ENCODE data around the gene TBC1D3B. TPM values are rescaled to one million over a fixed set of nuclear protein-coding genes. Genes with fewer than 3 reads are reported as not detected.
"Not testable (repeated sequence)": the region's sequence is repeated elsewhere in the genome, so short reads cannot be mapped to it uniquely, and the experiment has no call there.

Gene TBC1D3B
- total RNA-seq = 1 to 10 TPM; 6.8 to 9.5 TPM

- H3K36me3 Mint-ChIP-seq (ENCODE audit: low read depth); DNase-seq; H3K27me3 Mint-ChIP-seq; H3K9me3 Mint-ChIP-seq; CTCF ChIA-PET; POLR2A ChIA-PET; H3K4me1 Mint-ChIP-seq; H3K4me3 Mint-ChIP-seq; H3K27ac Mint-ChIP-seq: not testable (repeated sequence)
These were observed at the start of gene TBC1D3B for GRCh38 chr17:36176536-36176935. Gene TBC1D3B, minus strand, starts transcription at chr17:36176636. Its CDS starts 1,586 bp downstream, at chr17:36175050.

DNA sequence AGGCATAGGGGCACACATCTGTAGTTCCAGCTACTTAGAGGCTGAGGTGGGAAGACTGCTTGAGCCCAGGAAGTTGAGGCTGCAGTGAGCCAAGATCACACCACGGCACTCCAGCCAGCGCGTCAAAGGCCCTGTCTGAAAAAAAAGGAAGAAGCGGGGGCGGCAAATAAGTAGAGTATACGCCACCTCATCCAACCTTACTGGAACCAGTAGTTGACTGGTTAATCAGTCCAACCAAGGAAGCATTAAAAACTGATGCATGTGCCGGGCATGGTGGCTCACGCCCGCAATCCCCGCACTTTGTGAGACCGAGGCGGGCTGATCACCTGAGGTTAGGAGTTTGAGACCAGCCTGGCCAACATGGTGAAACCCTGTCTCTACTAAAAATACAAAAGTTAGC, 46.5 kb upstream of the TBC1D3B start:
- not testable (repeated sequence) for H3K36me3 Mint-ChIP-seq (ENCODE audit: low read depth)

GRCh38 chr17:36221581-36222100, 45.2 kb upstream of the TBC1D3B start:
- H3K4me3 Mint-ChIP-seq; DNase-seq; H3K27ac Mint-ChIP-seq; H3K36me3 Mint-ChIP-seq (ENCODE audit: low read depth); POLR2A ChIA-PET; CTCF ChIA-PET; H3K9me3 Mint-ChIP-seq; H3K4me1 Mint-ChIP-seq: not testable (repeated sequence)
- peaks cover 11% of the 10 kb centered on the region for H3K27me3 Mint-ChIP-seq

More for the DNA sequence above, 46.5 kb upstream of the TBC1D3B start:
- H3K4me3 Mint-ChIP-seq, DNase-seq, H3K27ac Mint-ChIP-seq, CTCF ChIA-PET, H3K9me3 Mint-ChIP-seq, H3K4me1 Mint-ChIP-seq, POLR2A ChIA-PET, H3K27me3 Mint-ChIP-seq: not testable (repeated sequence)

DNA sequence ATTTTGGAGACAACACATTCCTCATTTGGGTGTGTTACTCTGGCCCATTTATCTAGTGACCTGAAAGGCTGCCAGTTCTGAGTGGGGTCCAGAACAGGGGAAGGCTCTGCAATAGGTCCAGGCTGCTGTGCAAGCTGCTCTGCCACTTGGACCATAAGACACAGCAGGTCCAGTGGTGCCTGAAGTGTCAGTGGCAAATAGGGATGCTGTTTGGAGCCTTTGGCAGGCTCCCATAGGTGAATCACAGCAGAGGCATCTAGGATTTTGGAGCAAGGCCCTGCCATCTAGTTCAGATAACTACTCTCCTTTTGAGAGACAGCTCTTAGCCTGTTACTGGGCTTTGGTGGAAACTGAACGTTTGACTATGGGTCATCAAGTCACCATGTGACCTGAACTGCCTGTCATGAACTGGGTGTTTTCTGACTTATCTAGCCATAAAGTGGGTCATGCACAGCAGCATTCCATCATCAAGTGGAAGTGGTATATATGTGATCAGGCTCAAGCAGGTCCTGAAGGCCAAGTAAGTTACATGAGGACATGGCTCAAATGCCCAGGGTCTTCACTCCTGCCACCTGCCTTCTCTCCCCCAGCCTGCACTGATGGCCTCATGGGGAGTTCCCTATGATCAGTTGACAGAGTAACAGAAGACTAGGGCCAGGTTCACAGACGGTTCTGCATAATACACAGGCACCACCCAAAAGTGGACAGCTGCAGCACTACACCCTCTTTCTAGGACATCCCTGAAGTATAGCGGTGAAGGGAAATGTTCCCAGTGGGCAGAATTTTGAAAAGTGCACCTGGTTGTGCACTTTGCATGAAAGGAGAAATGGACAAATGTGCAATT, 44.5 kb upstream of the TBC1D3B start:
- H3K9me3 Mint-ChIP-seq; H3K4me3 Mint-ChIP-seq; DNase-seq; H3K4me1 Mint-ChIP-seq; POLR2A ChIA-PET; H3K27ac Mint-ChIP-seq; H3K36me3 Mint-ChIP-seq (ENCODE audit: low read depth); CTCF ChIA-PET: not testable (repeated sequence)
- peaks cover 11% of the 10 kb centered on the region for H3K27me3 Mint-ChIP-seq

DNA sequence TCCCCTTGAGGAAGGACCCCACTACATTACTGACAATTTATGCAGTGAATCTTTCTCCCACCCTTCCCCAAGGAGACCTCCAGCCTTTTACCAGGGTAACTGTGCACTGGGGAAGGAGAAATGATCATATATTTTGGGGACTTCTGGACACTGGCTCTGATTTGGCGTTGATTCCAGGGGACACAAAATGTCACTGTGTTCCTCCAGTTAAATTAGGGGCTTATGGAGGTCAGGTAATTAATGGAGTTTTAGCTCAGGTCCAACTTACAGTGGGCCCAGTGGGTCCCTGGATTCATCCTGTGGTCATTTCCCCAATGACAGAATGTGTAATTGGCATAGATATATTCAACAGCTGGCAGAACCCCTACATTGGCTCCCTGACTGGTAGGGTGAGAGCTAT, 43.1 kb upstream of the TBC1D3B start:
- H3K27ac Mint-ChIP-seq; H3K36me3 Mint-ChIP-seq (ENCODE audit: low read depth); CTCF ChIA-PET; H3K9me3 Mint-ChIP-seq; H3K4me3 Mint-ChIP-seq; POLR2A ChIA-PET; DNase-seq; H3K4me1 Mint-ChIP-seq: not testable (repeated sequence)
- peaks cover 12% of the 10 kb centered on the region for H3K27me3 Mint-ChIP-seq

DNA sequence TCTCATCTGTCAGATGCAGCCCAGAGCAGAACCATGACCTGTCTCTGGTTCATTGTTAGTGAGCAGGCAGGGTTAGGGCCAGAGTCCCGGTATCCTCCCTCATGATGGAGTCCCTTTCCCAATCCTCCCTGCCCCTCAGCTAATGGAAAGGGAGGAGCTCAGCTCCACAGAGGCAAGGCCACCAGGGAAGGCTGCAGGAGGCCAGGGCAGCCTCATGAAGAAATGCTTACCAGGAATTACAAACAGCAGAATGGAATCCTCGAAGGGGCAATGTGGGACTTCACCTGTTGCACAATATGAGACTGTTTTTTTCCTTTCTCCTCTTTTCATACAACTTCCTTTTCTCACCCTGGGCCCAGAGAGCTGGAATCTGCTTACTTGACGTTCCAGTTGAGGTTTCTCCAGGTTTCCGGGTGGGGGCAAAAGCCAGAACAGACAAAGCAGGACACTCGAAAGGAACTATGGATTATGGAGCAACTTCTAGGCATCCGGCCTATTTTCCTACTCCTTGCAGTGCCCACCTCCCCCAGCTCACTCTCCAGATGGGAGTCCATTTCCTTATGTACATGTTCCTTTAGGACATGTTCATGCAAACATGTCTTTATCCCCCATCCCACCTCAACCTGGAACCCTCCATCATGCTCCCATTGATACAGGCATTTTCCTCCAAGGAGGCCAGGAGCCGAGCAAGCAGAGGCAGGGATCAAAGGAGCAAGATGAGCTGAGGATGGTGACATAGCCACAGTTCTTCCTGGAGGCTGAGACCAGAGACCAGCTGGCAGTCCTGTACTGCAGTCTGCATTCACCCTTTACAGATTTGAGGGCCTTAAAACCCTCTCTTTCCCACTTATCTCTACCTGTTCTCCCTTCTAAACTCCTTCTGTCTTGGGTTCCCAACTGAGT, 39.2 kb upstream of the TBC1D3B start:
- CTCF ChIA-PET; DNase-seq; H3K36me3 Mint-ChIP-seq (ENCODE audit: low read depth); H3K4me3 Mint-ChIP-seq; POLR2A ChIA-PET; H3K9me3 Mint-ChIP-seq; H3K4me1 Mint-ChIP-seq; H3K27ac Mint-ChIP-seq: not testable (repeated sequence)
- H3K27me3 Mint-ChIP-seq = peaks cover 13% of the 10 kb centered on the region

DNA sequence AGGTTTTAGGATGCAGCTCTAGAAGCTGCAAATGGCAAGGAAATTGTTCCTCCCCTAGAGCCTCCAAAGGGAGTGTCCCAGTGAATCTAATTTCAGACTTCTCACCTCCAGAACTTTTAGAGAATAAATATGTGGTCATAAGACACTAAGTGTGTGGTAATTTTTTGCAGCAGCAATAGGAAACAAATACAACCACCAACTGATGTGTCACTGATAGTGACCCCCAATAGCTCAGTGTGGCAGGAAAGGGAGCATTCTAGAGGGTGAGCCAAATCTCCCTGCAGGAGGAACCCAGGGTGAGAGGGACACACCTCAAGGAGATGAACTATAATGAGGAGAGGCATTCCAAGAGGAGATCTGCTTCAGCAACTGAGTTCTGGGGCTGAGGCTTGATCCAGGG, 38.5 kb upstream of the TBC1D3B start:
- H3K27me3 Mint-ChIP-seq = peaks cover 15% of the 10 kb centered on the region
- ChIA-PET CTCF (no interaction called here), POLR2A (no interaction called here)
- H3K9me3 Mint-ChIP-seq = no peaks in the 10 kb centered on the region
- H3K36me3 Mint-ChIP-seq (ENCODE audit: low read depth) = no peaks in the 10 kb centered on the region
- peaks cover 1% of the 10 kb centered on the region for H3K4me1 Mint-ChIP-seq
- DNase-seq = no peak
- no peak overlapping the region for H3K27ac Mint-ChIP-seq
- no peak overlapping the region for H3K4me3 Mint-ChIP-seq

GRCh38 chr17:36213695-36214094, 37.3 kb upstream of the TBC1D3B start:
- peaks cover 1% of the 10 kb centered on the region for H3K4me1 Mint-ChIP-seq

GRCh38 chr17:36212966-36213365, 36.5 kb upstream of the TBC1D3B start:
- H3K4me3 Mint-ChIP-seq = no peak overlapping the region
- H3K4me1 Mint-ChIP-seq = peaks cover 1% of the 10 kb centered on the region
- DNase-seq = no peak
- ChIA-PET POLR2A (no interaction called here), CTCF (no interaction called here)
- H3K9me3 Mint-ChIP-seq = no peaks in the 10 kb centered on the region
- H3K27ac Mint-ChIP-seq = no peak overlapping the region
- no peaks in the 10 kb centered on the region for H3K36me3 Mint-ChIP-seq (ENCODE audit: low read depth)
- H3K27me3 Mint-ChIP-seq = peaks cover 15% of the 10 kb centered on the region

More at GRCh38 chr17:36213695-36214094, 37.3 kb upstream of the TBC1D3B start:
- no peaks in the 10 kb centered on the region for H3K9me3 Mint-ChIP-seq
- H3K27ac Mint-ChIP-seq = no peak overlapping the region
- CTCF ChIA-PET = no interaction called here
- POLR2A ChIA-PET = no interaction called here
- H3K27me3 Mint-ChIP-seq = peaks cover 16% of the 10 kb centered on the region
- DNase-seq = no peak
- no peak overlapping the region for H3K4me3 Mint-ChIP-seq
- H3K36me3 Mint-ChIP-seq (ENCODE audit: low read depth) = no peaks in the 10 kb centered on the region

- H3K36me3 Mint-ChIP-seq (ENCODE audit: low read depth) = no peaks in the 10 kb centered on the region
- no peak overlapping the region for H3K4me3 Mint-ChIP-seq
- H3K4me1 Mint-ChIP-seq = peaks cover 1% of the 10 kb centered on the region
- peaks cover 13% of the 10 kb centered on the region for H3K27me3 Mint-ChIP-seq
- POLR2A ChIA-PET = no interaction called here
- no peaks in the 10 kb centered on the region for H3K9me3 Mint-ChIP-seq
- CTCF ChIA-PET = no interaction called here
- DNase-seq = no peak
- H3K27ac Mint-ChIP-seq = no peak overlapping the region
These were observed 35.8 kb upstream of the TBC1D3B start for GRCh38 chr17:36212272-36212605.

DNA sequence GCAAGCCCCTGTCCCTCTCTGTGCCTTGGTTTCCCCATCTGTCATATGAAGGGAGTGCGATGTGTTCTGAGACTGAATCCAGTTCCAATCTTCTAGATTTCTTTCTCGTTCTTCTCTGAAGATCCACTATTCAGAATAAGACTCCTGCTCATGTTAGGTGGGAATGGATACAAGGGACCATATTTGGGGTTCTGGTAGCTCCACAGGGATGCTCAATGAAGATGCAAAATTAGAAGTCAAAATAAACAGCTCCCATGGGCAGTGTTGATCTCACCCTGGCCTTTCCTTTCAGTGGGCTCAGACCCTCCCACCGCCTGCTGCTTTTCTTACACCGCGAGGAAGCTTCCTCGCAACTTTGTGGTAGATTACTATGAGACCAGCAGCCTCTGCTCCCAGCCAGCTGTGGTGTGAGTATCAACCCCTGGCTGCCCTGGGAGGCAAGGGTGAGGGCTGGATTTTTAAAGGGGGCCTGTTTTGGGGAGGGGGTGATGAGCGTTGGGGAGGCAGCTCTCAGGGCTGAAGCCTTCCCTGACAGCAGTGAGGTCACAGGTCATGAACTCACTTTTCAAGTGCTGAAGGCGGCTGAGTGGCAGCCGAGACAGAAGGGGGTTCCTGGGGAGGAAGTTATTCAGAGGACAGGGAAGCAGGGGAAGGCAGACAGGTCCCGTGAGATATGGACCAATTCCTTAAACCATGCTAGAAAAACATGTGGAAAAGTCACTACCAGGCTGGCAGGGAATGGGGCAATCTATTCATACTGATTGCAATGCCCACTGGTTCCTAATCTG, 35.2 kb upstream of the TBC1D3B start:
- CTCF ChIA-PET = not testable (repeated sequence)
- peaks cover 17% of the 10 kb centered on the region for H3K27me3 Mint-ChIP-seq

DNA sequence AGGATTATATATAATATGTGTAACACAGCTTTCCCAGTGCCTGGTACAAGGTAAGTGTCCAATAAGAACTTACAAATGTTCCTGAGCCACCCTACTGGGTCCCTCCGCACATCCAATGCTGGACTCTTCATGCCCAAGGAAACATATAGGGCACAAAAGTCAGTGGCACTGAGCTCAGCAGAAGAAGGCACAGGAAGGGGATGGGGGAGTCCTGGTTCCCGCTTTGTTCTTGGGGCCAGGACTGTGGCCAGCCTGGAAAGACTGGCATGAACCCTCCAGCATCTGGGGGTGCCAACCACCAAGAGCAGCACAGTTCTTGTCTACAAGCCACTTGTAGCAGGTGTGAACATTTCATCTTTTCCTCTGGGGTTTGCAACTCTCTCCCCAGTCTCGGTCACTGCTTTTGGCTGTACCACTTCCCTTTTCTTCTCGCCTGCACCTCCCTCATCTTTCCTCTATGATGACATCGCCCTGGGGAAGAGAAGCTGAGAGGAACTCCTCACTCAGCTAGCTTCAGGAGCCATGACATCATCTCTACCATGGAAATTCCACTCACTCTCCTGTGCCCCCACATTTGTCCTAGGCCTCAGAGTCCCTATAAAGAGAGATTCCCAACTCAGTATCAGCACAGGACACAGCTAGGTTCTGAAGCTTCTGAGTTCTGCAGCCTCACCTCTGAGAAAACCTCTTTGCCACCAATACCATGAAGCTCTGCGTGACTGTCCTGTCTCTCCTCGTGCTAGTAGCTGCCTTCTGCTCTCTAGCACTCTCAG, 34.2 kb upstream of the TBC1D3B start, which contains the start of gene CCL4L2:
Gene CCL4L2 (plus strand): TSS at position 625 of the 773 bp plus-strand sequence.
- H3K4me3 Mint-ChIP-seq; H3K9me3 Mint-ChIP-seq; CTCF ChIA-PET; H3K36me3 Mint-ChIP-seq (ENCODE audit: low read depth); POLR2A ChIA-PET; DNase-seq; H3K27ac Mint-ChIP-seq: not testable (repeated sequence)
- peaks cover 11% of the 10 kb centered on the region for H3K4me1 Mint-ChIP-seq
- peaks cover 18% of the 10 kb centered on the region for H3K27me3 Mint-ChIP-seq

More for the DNA sequence above, 35.2 kb upstream of the TBC1D3B start:
- DNase-seq; POLR2A ChIA-PET; H3K27ac Mint-ChIP-seq; H3K4me3 Mint-ChIP-seq; H3K9me3 Mint-ChIP-seq; H3K36me3 Mint-ChIP-seq (ENCODE audit: low read depth); H3K4me1 Mint-ChIP-seq: not testable (repeated sequence)

Measured in activated CD4-positive, alpha-beta memory T cell treated with anti-CD3 and anti-CD28 coated beads, Interleukin-2, amount 10 ng/mL, durations not matched to agents 7 days and 5 days (primary cell).